Activated effector memory CD4-positive, alpha-beta T cell treated with Interleukin-2 at 50 U/mL for 16 hours (primary cell): ENCODE measurements around the gene GNPTAB.

Experiments
- DNase-seq: peaks from one replicate; pipeline ENCODE4 v3.0.0-alpha.2; 2020

Gene GNPTAB

DNA sequence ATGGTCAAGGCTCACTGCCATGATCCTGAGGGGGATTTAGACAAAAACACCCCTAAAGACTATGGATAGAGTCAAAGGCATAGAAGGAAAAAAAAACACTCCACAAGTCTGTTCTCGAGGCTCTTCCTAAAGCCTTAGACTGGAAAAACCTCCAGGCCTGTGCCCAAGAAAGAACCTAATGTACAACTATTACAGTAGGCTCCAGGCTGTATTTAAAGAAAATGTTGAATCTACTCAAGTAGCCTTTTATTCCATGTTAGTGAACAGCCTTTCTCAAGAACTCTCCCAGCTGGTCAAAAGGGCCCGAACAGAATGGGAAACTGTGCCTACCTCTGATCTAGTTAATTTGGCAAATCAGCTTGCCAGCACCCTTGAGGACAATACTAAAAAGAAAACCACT, 28.3 kb downstream of the GNPTAB start:
- DNase-seq = no peak

DNA sequence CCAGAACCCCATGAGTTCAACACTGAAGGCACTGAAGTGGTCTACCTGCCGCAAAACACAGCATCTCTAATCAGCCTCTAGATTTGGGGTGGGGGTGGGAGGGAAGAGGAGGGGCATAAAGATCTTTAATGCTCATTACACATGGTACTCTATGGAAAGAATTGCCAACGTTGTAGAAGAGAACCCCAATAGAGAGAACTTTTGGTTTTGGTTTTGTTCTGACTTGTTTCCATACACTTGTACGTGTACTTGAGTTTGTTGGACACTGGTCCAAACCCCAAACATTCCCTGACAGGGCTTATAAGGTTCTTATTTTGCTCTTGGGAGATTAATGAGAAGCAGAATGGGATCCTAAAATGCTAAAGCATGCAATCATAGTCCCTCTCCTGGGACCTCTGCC, 31.0 kb downstream of the GNPTAB start:
- no peak for DNase-seq

DNA sequence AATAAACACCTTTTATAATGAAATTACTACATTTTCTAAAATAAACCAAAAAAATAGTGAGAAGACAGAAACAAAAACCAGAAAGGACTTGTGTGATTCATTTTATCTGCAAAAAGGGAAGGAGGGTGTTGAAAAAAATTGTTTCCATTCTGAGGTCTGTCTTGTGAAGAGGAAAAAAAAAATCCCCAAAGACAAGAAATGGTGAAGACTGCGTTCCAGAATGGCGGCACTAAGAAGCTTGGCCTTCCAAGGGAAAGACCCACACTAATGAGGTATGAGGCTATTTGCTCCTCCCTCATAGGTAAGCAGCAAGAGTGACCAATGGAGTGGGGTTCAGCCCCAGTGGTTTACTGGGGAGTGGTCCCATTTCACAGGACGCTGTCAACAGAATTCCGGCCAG, 35.0 kb downstream of the GNPTAB start:
- DNase-seq = no peak

DNA sequence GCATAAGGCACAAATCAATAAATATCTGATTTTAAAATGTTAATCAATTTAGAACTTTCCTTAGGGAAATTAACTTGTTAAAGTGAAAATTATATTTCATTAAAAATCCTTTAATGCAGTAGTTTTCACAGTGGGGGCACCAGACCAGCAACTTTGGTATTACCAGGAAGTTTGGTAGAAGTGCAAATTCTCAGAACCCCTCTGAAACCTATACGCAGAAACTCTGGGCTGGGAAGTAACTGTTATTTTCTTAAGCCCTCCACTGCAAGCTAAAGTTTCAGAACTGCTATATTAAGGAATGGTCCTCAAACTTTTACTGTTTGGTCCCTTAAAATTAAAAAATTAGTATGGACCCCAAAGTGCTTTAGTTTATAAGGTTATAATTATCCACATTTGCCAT, 35.7 kb downstream of the GNPTAB start:
- DNase-seq = no peak

DNA sequence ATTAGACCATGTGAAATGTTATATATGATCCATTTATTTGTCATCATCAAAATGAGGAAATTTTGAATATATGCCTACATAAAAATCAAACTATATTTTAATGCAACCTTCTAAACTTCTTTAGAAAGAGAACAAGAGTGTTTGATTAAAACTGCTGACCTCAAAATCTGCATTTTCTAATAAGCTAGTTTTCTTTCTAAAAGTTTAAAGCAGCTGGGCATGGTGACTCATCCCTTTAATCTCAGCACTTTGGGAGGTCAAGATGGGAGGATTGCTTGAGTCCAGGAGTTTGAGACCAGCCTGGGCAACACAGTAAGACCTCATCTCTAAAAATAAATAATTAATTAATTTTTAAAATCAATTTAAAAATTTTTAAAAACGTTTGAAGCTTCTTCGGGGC, 36.2 kb downstream of the GNPTAB start:
- no peak for DNase-seq

DNA sequence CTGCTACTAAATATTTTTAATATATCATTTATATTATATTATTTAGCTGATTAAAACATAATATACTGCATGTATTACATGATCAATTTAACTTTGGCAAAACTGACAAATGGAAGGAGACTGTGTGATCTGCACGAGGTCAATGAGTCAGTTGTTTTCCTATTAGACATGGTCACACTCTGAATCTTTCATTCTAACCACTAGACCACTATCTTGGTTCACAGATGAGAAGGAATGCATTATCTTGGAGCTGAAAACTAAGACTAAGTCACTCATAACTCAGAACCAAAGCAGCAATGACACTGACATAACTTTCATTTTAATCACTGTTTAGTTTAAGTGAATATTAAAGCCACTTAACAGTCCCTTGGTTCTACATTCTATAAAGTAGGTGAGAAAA, 37.4 kb downstream of the GNPTAB start:
- no peak for DNase-seq

DNA sequence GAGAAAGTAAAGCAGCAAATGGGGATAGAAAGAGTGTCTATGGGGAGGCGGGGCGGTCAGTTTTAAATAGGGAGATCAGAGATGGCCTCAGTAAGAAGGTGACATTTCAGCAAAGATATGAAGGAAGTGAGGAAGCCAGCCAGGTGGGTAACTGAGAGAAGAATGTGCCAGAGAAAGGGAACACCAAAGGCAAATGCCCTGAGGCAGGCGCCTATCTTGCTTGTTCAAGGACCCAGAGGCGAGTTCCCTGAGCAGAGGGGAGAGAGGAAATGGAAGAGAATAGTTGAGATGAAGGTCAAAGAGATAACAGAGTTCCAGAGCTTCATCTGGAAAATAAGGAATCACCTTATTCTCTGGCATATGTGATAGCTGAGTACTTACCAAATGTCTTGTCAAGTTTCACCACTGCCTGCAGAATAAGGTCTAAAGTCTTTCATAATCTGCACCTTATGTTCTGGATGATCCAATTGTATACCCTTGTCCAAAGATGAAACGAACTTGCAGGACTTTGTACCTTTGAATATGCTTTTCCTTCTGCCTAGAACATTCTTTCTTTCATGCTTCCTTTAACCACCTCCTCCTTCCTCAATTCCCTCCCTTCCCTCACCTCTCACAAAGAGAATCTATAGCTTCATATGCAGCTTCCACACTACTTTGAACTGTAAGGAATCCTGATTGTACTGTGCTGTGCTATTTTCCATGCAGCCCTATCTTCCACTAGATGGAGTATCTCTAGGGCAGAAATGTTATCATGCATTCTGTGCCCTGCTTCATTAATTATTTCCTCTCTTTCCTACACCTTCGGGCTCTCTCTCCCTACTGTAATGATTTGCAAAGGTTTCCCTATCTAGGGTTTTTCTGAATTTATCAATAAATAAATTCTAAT, 38.5 kb downstream of the GNPTAB start:
- no peak for DNase-seq

DNA sequence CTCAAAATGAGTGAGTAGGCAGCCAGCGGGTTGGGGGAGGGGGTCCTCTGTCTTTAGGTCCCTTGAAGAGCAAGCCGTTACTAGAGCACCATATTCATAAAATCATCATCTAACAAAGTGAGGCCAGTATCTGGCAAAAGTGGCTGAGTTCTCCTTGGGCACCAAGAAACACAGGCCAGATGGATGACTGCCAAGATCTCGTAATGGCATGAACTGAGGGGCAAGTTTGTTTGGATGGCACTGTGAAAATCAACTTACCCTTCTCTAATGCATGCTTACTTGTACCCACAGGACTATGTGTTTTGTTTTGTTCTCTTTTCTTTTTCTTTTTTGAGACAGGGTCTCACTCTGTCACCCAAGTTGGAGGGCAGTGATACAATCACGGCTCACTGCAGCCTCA, 41.6 kb downstream of the GNPTAB start:
- DNase-seq = no peak

DNA sequence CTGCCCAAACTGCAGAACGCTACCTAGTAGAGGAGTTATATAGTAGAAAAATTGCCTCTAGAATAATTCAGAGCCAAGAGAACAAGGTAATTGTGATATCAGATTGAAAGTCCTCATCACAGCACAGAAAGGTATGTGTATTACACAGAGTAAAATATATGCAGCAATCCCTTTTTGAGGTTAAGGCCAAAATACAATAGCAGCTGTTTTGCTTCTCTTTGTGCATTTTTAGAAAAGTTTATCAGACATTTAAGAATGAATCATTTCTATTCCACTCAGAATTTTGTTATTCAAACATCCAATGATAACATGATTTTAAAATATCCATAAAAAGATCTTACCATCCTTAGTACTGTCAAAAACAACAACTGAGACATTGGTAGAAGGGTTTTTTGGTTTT, 45.1 kb downstream of the GNPTAB start:
- DNase-seq = no peak

DNA sequence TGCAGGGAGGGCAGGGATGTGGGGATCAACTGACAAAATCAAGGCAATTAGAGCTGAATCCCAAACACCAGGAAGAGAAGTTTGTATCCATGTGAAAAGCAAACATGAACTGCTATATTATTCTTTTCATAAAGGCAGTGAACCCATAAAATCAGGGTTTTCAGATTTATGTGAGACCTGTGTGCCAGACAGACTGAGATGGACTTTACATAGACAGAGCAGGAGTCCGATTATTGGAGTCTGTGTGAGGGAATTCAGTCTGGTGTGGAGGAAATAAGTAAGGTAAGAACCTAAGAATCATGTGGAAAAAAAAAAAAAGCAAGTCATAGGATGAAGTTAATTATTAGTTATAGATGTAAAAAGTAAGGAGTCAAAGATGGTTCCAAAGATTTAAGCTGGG, 46.4 kb downstream of the GNPTAB start:
- no peak for DNase-seq

DNA sequence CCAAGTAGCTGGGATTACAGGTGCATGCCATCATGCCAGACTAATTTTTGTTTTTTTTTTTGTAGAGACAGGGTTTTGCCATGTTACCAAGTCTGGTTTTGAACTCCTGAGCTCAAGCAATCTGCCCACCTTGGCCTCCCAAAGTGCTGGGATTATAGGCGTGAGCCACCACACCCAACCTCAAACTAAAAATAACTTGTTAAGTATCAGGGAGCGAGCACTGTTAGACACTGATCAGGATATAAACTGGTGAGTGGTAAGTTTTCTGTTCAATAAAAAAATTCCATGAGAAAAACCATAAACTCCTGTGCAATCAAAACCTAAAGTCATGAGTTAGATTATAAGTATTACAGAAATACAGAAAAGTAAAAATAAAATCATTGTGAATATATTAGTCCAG, 46.9 kb downstream of the GNPTAB start:
- no peak for DNase-seq

DNA sequence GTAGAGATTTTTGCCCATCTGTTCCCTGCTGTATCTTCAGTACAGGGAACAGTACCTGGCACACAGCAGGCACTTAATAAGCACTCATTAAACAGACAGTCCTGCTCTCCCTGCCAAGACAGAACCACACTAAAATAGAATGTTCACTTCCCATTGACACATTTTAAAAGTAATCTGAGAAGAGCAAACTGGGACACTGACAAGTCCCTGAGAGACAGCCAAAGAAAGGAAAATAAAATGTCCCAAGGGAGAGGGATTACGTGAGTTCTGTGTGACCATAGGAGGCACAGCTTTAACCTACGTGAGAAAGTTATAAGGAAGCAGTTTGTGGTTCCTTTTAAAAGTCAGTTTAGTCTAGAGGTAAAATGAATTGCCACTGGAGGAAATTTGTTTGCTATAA, 47.6 kb downstream of the GNPTAB start:
- DNase-seq = no peak

DNA sequence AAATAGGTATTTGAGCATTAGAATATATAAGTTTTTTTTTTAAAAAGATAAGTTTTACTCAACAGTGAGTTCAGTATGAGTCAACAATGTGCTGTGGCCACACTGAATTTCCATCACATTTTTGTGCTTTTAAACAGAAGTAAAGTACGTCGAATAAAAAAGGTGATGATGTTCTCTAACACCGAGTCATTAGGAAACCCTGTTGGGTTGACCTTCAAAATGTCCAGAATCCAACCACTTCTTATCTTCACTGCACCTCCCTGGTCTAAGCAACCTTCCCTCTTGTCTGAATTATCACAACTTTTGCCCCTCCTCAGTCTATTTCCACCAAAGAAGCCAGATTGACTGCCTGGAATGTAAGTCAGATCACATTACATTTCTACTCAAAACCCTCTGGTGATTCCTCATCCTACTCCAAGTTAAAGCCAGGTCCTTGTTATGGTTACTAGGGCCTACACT, 48.5 kb downstream of the GNPTAB start:
- no peak for DNase-seq

DNA sequence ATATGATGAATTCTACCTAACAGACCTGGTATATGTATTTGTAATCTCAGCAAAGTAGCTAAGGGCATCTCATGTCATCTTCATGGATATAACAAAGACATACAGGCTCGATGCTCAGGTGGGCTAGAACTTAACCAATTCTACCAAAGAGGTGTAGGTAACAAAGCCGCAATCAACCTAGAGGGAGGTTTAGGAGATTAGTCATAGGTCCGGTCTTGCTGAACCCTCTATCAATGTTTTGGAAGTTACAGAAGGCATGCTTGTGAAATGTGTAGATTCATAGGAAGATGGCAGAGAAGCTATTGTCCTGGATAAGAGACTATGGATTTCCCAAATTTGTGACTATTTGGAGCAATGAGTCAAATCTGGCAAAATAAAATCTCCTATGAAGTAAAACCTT, 48.9 kb downstream of the GNPTAB start:
- no peak for DNase-seq

DNA sequence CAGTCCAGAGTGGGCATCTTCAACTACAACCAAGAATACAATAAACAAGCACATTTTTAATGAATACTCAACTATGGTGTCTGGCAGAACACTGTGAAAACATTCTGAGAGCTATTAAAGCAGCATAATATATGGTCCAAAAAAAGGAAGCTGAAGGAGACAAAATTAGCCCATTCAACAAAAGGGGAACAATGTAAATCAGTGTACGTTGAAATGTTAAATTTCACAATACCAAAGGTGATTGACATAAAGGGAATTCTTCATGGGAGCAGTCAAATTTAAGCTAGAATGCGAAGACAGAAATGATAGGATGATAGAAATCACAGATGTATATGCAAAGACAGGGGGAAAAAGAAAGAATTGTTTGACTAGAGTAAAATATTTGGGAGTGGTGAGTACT, 50.2 kb downstream of the GNPTAB start:
- no peak for DNase-seq

DNA sequence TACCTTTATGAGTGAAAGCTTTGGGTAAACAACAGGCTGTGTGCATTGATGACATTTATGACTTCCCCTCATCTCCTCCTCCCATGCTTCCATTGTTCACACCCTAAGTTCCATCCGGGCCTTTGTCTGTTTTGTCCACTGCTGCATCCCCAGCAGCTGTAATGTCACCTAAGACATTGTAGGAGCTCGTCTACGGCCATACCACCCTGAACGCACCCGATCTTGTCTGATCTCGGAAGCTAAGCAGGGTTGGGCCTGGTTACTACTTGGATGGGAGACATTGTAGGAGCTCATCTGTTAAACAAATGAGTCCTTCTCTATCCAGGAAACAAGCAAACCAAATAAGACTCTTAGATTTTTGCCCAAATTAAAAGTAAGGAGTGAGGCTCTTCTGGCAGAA, 51.1 kb downstream of the GNPTAB start:
- no peak for DNase-seq

DNA sequence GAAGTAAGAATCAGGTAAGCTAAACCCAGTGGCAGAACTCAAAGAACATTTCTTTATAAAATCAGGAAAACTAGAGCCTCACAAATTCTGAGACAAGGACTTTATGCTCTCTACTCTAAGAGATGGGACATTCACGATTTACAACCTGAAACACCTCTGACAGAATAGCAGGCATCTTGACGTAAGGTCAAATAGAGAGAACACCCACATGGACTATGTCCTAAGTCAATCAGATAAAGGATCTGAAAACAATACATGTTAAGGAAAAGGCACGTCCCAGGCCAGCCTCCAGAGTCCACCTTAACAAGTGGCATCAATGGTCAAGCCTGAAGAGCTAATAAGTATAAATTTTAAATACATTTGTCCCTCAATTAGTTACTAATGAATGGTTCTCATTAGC, 51.6 kb downstream of the GNPTAB start:
- no peak for DNase-seq

DNA sequence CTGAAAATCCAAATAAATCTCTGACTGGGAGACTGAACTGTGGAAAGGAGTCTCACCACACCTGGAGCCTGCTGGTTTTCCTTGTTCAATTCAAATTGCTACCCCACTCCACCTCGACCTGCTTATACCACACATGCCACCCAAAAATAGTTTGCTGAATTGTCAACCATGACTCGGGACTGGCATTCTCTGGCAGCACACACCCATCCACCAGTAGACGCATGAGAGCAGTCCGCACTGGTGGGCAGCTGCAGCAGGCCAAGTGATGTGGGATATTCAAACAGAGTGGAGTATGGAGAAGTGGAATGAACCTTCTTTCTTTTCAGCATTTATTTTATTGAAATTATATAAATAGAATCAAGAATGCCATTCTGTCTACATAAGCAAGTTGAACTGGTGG, 52.8 kb downstream of the GNPTAB start:
- DNase-seq = no peak

DNA sequence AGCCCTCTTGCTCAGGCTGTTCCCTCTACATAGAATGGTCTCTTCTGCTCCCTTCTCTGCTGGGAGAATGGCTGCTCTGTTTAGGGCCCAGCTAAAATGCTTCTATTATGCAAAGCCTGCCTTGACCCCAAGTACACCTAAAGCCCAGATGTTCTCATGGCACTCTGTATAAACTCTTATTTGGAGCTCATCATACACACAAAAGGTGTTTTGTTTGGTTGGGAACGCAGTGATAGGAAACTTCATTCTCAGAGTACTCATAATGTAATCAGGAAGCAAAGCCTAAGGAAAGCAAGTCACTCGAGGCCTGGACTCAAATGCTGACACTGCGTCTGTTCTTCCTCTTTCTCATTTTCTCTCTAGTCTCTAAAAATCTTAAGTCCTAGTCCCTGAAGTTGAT, 53.3 kb downstream of the GNPTAB start:
- no peak for DNase-seq

DNA sequence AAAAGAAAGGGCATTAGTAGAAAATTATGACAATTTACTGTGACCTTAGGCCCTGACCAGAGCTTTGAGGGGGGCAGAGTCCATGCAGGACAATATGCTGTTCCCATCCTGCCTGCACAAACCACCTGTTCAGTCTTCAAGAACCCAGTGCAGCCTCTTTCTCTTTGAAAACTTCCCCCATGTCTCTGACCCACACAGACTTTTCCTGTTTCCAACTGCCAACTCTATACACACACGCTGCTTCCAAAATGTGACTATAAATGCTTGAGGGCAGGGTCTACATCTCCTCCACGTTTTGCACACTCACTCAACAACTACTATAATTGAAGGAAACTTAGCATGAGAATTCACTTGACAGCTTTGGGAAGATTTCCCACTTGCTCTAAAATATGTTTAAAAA, 54.9 kb downstream of the GNPTAB start:
- DNase-seq = no peak

DNA sequence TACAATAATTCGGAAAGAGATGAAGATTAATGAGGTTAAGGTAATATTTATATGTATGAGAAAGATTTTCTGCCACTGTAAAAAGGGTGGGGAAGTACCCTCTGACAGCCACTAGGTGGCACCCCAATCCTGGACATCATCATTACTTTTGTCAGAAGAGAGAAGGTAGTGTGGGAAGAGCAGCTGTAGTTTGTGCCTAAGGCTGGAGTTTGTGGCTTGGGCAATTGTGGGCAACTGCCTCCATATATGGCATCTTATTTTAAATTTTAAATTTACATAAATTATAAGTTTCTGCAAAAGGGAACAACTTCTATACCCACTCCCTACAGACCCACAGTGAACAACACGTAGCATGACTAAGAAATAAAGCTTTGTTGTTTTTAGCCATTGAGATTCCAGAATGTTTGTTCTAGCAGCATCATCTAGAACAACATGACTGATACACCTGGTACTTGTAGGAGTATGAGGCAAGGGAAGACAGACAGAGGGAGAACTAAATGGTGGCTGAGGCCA, 57.1 kb downstream of the GNPTAB start:
- DNase-seq = peak; percentile 37

DNA sequence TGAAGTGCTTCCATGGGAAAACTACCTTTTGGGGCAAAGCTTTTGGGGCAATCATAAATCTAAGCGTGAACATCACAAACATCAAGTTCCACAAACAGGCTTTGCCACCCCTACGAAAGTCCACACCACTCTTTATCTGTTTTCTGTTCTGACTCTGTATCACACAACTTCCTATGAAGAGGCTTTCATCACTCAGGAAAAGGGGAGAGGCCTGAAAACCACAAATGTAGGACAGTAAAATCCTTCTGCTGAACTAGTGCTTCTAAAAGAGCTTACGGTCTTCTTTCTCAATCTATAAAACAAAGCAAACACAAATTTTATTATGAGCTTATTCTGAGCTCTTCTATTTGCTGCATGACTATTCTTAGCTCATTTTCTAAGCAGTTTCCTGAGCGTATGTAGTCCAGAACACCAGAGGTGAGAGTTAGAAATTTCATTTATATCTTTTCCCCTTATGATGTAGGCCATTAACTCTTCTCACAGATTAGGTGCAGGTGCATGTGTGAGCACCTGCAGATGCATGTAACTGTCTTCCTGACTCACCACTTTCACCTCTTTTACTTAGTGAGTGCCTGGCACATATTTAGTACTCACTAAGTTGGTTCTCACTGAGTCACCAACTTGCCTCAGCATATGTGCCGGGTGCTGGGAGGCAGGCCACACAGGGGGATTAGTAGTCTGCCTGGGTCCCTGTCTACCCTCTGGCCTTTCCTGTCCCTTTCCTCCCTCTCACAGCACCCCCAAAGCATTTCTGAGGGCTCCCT, 58.6 kb downstream of the GNPTAB start:
- no peak for DNase-seq

DNA sequence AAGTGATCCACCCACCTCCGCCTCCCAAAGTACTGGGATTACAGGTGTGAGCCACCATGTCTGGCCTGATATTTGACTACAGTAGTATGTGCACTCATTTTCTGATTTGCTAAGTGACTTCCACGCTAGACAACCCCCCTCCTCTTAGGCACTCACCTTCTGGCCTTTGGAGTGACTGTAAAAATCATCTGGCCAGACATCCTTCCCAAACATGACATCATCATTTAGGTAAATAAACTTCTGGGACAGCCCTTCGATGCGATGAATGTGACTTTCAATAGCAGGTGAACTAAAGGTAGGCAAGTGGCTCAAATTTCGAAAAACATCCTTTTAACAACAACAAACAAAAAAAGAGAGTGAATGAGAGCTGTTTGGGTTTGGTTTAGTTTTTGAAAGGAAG, 60.9 kb downstream of the GNPTAB start:
- no peak for DNase-seq

DNA sequence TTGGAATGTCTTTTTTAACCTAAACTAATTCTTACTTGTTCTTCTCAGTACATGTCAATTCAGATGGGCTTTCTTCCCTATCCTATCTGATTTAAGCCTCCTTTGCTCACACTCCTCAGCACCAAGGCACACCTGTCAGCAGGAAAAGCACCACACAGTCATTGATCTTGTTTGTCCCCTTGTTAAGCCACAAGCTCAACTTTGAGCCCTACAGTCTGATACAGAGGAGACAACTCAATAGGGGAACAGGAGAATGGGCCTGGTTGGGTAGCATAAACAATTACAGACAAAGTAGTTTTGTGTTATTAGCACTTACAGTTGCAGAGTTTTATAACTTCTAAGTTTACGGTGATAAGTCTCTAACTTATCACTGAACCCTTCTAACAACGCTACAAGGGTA, 62.0 kb downstream of the GNPTAB start:
- no peak for DNase-seq
